HG02798 (cell line): Measurements from ENCODE around the gene CDH13.

Experiments used
- ATAC-seq: cut with Tn5 transposase; IDR thresholded peaks from one replicate; pipeline ENCODE4 v1.9.1; 2021; ENCODE audit warnings: mild to moderate bottlenecking; ENCODE audit not compliant: unreplicated experiment, poor library complexity

Gene CDH13

GRCh38 chr16:82682767-82683166 lies 56.0 kb downstream of the CDH13 start:
- no peak for ATAC-seq

GRCh38 chr16:82684256-82684655 lies 57.5 kb downstream of the CDH13 start:
- ATAC-seq: no peak

- ATAC-seq: no peak
Measured at GRCh38 chr16:82685526-82685925, 58.8 kb downstream of the CDH13 start.

- no peak for ATAC-seq
Measured at GRCh38 chr16:82694239-82694874, 67.6 kb downstream of the CDH13 start.

GRCh38 chr16:82695806-82696205 lies 69.0 kb downstream of the CDH13 start:
- ATAC-seq: no peak

GRCh38 chr16:82699260-82699659 lies 72.5 kb downstream of the CDH13 start:
- ATAC-seq: no peak

- no peak for ATAC-seq
Measured at GRCh38 chr16:82699711-82700495, 73.1 kb downstream of the CDH13 start.

GRCh38 chr16:82700541-82701235 lies 73.9 kb downstream of the CDH13 start:
- no peak for ATAC-seq

GRCh38 chr16:82701442-82701955 lies 74.7 kb downstream of the CDH13 start:
- no peak for ATAC-seq

GRCh38 chr16:82703161-82703560 lies 76.4 kb downstream of the CDH13 start:
- no peak for ATAC-seq

- ATAC-seq: no peak
Measured at GRCh38 chr16:82703871-82704768, 77.4 kb downstream of the CDH13 start.

- ATAC-seq: no peak
Measured at GRCh38 chr16:82709987-82710386, 83.2 kb downstream of the CDH13 start.

GRCh38 chr16:82713778-82714177 lies 87.0 kb downstream of the CDH13 start:
- no peak for ATAC-seq

GRCh38 chr16:82715160-82715559 lies 88.4 kb downstream of the CDH13 start:
- no peak for ATAC-seq

- ATAC-seq: no peak
Measured at GRCh38 chr16:82715833-82716232, 89.1 kb downstream of the CDH13 start.

GRCh38 chr16:82716361-82716855 lies 89.6 kb downstream of the CDH13 start:
- no peak for ATAC-seq

- ATAC-seq: no peak
Measured at GRCh38 chr16:82720414-82720813, 93.6 kb downstream of the CDH13 start.

- ATAC-seq: no peak
Measured at GRCh38 chr16:82726306-82726705, 99.5 kb downstream of the CDH13 start.

- ATAC-seq: no peak
Measured at GRCh38 chr16:82728901-82729300, 102.1 kb downstream of the CDH13 start.

GRCh38 chr16:82730901-82731300 lies 104.1 kb downstream of the CDH13 start:
- ATAC-seq: no peak
